NCI-H82 treated with DMSO at 0.1 percent for 48 hours (cell line): ENCODE measurements around the gene NKD1.

ENCODE experiments used
- DNase-seq: peaks from one replicate; lab custom pipeline; 2025; ENCODE audit not compliant: unreplicated experiment; lab: John Stamatoyannopoulos, UW

Gene NKD1

DNA sequence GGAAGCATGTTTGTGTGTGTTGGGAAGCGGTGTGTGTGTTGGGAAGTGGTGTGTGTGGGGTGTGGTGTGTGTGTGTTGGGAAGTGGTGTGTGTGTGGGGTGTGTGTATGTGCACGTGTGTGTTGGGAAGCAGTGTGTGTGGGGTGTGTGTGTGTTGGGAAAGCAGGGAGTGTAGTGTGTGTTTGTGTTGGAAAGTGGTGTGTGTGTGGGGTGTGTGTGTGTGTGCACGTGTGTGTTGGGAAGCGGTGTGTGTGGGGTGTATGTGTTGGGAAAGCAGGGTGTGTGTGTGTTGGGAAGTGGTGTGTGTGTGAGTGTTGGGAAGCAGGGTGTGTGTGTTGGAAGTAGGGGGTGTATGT lies 144.4 kb downstream of the NKD1 start:
- DNase-seq: no peak

DNA sequence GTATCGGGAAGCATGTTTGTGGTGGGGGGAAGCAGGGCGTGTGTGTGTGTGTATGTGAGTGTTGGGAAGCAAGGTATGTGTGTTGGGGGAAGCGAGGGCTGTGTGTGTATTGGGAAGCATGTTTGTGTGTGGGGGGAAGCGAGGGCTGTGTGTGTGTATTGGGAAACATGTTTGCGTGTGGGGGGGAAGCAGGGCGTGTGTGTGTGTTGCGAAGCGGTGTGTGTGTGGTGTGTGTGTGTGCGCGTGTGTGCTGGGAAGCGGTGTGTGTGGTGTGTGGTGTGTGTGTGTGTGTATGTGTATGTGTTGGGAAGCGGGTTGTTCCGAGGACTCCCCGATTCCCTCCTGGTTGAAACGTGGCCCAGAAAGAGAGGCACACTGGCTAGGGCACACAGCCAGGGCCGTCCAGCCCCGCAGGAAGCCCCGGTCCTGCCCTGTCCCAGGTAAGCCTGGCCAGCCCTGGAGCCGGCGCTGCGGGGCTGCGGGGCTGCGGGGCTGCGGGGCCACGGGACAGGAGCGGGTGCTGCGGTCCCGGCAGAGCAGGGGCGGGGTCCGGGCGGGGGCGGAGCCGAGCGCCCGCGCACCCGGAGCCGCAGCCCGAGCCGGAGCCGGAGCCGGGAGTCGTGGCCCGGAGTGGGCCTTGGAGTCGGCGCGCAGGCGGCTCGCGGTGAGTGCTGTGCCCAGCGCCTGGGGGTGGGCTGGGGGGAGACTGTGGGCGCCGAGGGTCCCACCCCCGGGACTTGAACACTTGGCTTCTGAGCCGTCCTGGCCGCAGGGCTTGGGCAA lies 145.0 kb downstream of the NKD1 start, which contains the start of gene NOD2:
Gene NOD2, plus strand, starts transcription at position 608 of the 783 bp plus-strand sequence. CDS start 5,890 bp downstream, outside the sequence.
- no peak for DNase-seq

GRCh38 chr16:50694206-50694605 lies 146.0 kb downstream of the NKD1 start:
- no peak for DNase-seq

DNA sequence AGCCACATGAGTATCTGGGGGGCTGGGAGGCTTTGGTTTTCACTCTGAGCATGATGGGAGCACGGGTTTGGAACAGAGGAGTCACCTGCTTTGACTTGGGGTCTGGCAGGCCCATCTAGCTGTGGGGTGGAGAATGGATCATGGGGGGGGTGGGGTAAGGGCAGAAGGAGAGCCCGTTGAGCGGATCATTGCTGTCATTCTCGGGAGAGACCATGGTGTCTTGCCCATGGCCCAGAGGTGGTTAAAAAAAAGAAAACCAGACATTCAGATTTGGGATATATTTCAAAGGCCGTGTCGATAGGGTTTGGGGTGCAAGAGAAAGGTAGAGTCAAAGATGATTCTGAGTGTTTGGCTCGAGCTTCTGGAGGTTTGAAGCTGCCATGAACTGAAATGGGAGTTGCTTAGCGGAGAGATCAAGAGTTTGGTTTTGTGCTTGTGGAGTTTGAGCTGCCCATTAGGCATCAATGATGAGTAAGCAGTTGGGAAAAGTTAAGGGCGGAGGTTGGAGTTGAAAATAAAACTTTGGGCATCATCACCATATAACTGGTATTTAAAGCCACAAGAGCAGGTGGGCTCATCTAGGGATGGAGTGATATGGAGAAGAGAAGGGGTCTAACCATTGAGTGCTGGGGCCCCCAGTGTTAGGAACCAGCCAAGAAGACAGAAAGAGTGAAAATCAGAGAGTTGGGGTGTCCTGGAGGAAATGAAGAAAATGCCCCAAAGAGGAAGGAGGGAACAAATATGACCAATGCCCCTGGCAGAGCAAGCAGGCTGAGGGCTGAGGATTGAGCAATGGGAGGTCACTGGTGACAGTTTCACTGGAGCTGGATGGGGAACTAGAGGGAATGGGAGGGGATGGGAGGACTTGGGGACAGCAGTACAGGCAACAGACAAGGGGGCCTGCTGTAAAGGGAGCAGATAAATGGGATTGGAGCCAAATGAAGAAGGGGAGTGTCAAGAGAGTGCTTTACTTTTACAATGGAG lies 147.1 kb downstream of the NKD1 start:
- DNase-seq: no peak

GRCh38 chr16:50696126-50696525 lies 147.9 kb downstream of the NKD1 start:
- no peak for DNase-seq

GRCh38 chr16:50696575-50697420 lies 148.6 kb downstream of the NKD1 start:
- DNase-seq: no peak

DNA sequence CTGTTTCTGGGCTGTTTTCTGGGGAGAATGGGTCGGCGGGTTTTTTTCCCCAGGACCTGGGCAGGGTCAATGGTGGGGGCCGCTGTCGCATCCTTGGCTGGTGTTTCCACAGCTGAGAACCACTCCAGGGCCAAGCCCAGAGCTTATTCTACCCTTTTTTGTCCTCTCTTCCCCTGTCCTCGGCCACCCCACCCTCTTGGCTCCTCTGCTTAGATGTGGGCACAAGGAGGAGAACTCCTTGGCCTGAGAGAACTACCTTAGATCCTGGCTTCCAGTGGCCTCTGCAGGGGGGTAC lies 149.2 kb downstream of the NKD1 start:
- DNase-seq: no peak

DNA sequence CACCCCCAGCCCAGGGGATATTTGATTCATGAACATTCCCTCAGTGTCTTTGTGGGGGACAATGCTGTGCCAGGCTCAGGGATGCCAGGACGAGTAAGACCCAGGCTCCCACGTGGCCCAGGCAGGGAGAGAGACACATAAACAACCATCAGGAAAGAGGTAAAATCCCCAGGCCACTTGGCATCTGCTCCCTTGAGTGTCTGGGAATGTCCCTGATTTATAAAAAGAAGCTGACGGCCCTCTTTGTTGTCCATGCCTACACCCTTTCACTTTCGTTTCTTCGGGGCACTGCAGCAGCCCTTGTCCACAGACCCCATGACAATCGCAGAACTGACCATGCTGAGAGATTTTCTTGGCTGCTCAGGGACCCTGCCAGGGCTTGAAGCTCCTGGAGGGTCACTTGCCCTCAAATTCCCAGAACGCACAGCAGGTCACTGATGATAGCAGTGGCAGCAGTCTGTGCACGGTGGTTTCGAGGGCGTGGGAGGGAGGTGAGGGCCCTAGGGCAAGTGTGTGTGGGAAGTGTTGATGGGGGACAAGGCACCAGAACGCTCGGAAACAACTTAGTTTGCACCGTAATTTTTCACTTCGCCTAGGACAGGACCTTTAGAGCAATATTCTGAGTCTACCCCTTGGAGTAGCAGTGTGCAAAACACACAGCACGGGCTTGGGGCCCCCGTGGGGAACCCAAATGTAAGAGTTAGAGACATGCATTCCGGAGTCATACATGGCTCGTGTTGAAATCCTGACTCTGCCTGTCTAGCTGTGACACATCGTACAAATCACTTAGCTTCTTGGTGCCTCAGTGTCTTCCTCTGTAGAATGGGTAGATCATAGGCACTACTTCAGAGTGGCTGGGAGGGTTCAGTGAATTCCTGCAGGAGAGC lies 149.9 kb downstream of the NKD1 start:
- DNase-seq: no peak
